HG02759 (cell line): ENCODE measurements around the gene LPIN3.
A peak's percentile ranks its signal among the peaks of the same experiment; 100 is the strongest.

ENCODE experiments used
- ATAC-seq: cut with Tn5 transposase; IDR thresholded peaks from one replicate; pipeline ENCODE4 v1.9.1; 2021; ENCODE audit warnings: mild to moderate bottlenecking, moderate library complexity; ENCODE audit not compliant: unreplicated experiment

LPIN3 gene

DNA sequence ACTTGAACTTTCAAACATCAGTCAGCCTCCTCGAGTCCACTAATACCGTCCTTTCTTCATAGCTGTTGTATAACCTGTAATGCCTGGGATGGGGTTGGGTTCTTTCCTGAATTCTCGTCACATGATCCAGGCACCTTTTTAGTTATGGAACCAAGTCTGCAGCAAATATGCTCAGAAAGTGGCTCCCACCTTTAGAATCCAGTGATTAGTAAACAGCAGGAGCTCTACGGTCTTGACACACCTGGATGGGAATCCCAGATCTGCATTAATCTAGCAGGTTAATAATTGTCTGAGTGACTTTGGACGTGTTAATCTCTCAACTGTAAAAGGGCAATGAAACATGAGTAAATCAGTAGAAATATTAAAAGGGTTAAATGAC lies 22.4 kb upstream of the LPIN3 start:
- no peak for ATAC-seq

DNA sequence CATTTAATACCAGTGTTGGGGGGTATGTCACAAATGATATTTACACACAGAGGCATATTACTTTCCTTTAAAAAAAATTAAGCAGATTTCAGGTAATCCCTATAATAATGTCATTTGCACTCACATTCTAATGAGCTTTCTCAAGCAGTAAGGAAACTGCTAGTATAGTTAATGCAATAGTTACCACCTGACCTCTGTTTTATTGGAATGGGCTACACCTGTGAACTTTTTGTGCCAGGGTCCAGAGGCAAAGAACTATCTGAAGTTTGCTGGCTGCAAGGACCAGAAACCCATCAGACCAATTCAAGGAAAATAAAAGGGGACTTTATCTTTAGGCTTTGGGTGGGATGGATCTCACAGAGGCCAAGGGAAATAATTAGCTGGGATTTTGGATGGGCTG lies 20.2 kb upstream of the LPIN3 start:
- ATAC-seq: no peak

DNA sequence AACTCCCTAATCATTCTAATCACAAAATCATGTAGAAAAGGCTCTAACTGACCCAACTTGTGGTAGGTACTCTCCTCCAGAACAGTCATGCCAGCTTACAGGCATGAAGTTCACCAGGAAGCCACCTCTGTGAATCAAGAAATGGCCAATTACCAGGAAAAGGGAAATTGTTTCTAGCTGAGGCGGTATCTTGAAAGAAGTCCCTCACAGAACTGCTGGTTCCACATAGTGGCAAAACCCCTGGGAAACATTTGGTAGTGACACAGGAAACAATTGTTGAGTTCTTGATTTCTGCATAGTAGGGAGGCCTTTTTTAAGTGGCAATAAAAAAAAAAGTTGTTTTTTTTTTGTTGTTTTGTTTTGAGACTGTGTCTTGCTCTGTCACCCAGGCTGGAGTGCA lies 19.6 kb upstream of the LPIN3 start:
- no peak for ATAC-seq

DNA sequence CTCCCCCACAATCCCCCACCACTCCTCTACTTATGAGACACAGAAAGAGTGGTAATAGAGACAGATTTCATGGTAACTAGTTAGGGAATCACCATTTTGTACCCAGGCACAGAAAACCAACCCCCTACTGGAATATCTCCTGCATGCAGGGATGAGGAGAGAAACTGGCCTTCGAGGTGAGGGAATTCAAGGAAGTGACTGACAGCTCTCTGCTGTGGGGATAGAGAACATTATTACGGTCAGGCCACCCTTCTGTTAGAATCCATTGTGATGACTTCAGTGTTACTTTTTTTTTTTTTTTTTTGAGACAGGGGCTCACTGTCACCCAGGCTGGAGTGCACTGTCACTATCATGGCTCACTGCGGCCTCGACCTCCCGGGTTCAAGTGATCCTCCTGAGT lies 13.4 kb upstream of the LPIN3 start:
- ATAC-seq: no peak

DNA sequence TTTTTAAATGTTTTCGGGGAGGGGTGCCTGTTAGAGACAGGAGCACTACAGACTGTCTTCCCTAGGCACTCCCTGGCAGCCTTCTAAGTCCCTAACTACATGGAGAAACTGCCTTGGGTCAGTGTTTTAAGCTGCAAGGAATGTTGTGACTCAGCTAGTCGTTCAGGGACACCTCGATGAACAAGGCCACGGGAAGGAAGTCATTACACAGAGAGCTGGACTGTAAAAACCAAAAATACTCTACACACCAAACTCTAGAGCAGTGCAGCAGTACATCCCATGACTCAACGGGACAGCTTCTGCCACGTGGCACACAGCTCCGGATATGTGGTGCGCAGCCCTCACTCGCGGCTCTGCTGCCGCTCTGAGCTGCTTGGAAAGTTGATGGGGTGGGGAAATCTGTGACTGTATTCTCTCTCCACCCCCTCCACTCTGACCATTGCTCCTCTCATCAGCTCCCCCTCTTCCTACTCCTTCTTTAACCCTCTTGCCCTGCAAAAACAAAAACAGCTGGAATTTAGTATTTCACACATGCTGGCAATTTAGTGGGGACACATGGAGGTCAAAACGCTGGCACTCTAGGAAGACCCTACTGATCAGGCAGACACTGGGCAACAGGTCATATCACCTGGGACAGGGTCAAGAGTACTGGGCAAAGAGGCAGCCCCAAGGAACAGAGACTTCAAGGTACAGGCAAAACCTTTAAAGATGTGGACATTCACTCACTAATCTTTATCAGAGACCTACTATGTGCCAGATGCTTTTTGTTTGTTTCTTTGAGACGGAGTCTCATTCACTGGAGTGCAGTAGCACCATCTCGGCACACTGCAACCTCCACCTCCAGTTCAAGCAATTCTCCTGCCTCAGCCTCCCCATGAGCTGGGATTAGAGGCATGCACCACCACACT lies 10.9 kb upstream of the LPIN3 start:
- ATAC-seq: peak; percentile 85

DNA sequence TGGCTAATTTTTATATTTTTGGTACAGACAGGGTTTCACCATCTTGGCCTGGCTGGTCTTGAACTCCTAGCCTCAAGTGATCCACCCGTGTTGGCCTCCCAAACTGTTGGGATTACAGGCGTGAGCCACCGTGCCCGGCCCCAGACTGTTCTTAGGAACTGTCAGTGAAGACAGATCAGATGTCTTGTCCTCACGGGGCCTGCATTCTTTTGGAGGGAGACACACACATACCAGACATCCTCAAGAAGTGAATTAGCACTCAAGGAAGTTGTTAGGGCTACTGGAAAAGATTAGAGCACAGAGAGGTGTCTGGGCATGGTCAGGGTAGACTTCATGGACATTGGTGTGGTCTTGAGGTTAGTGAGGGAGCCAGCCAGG lies 10.3 kb upstream of the LPIN3 start:
- no peak for ATAC-seq

DNA sequence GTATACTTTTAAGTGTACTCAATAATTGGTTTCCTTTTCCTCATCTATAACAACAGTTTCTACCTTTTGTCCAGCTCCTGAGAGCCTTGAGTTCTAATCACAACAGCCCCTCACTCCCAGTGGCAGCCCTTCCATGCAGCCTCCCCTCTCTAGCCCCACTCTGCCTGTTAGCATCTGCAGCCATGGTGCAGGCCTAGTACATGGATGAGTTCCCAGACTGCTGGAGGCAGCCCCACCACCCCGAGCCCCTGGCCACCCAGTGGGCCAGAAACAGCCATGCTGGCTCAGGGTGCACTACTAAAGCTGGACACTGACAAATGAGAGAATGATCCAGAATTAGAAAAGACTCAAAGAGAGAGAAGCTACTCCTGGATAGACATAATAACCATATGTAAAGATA lies 9.7 kb upstream of the LPIN3 start:
- no peak for ATAC-seq

DNA sequence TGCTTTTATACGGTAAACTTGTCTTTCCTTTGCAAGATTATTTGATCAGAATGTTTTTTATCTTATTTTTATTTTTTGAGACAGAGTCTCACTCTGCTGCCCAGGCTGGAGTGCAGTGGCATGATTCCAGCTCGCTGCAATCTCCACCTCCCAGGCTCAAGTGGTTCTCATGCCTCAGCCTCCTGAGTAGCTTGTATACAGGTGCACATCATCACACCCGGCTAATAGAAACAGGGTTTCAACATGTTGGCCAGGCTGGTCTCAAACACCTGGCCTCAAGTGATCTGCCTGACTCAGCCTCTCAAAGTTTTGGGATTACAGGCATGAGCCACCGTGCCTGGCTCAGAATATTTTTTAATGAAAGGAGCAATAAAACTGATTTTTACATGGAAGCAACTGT lies 8.9 kb upstream of the LPIN3 start:
- ATAC-seq: no peak

DNA sequence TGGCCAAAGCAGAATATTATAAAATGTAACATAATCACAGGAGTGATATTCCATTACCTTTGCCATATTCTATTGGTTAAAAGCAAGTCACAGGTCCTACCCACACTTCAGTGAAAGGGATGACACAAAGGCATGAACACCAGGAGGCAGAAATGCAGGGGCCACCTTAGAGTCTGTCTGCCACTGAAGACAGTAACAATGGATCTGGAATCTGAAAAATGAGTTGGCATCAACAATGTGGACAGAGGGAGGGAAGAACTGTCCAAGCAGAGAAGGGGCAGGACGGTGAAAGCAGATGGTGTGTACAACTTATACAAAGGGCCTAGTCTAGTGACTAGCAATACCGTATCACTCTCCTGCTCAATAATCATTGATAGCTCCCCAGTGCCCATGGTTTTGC lies 6.6 kb upstream of the LPIN3 start:
- ATAC-seq: no peak

DNA sequence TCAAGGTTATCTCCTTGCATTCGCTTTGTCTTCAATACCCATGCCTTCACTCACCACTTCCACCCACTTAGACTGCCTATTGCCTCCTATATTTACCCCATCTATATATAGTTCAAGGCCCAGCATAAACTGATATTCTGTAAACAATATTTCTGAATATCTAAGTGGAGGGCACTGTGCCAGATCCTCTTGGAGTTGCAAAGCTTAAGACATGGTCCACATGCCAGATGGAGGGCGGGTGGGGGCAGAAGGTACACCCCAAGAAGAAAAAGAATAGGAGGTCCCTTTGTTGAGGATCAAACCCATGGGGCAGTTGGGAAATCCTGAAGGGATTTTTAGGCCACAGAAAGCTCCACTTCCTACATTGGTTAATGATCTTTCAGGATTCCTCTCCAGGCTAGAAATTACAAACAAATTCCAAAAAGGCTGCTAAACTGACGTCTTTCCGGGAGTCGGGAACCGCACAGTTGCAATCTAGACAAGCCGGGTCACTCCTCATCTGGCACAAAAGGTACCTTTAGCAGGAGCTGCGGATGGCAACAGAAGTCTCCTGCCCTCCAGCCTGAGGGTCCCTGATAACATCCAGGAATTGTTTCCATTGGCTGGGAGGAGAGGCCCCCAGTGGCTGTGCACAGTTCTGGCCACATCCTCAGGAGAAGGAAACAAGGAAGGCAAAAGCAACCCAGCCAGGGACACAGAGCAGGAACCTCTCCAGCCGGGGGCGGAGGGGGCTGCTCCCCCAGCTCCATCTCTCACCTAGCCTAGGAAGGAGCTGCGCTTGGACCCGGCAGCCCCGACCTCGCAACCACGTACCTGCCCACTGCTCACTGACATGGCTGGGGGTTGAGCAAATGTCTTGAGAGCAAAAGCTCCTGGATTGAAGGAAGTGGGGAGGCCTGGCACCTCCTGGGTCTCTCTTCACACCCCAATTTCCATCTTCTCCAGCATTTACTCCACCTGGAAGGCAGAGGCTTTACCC lies 5.9 kb upstream of the LPIN3 start:
- no peak for ATAC-seq

DNA sequence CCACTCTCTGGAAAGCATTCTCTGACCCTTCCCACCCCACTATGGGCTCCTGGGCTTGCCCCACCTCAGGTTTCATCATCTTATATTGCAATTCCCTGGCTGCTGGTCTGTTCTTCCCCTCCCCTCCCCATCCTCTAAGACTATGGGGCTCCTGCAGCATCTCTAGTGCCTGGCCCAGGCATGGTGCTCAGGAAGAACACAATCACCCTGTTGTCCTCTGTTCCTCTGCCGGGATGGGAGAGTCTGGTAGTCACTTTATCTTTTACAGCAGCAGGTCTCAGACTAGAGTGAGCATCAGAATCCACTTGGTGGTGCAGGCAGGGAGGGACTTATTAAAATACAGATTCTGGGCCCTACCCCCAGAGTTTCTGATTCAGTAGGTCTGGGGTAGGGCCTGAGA lies 5.0 kb upstream of the LPIN3 start:
- ATAC-seq: no peak

DNA sequence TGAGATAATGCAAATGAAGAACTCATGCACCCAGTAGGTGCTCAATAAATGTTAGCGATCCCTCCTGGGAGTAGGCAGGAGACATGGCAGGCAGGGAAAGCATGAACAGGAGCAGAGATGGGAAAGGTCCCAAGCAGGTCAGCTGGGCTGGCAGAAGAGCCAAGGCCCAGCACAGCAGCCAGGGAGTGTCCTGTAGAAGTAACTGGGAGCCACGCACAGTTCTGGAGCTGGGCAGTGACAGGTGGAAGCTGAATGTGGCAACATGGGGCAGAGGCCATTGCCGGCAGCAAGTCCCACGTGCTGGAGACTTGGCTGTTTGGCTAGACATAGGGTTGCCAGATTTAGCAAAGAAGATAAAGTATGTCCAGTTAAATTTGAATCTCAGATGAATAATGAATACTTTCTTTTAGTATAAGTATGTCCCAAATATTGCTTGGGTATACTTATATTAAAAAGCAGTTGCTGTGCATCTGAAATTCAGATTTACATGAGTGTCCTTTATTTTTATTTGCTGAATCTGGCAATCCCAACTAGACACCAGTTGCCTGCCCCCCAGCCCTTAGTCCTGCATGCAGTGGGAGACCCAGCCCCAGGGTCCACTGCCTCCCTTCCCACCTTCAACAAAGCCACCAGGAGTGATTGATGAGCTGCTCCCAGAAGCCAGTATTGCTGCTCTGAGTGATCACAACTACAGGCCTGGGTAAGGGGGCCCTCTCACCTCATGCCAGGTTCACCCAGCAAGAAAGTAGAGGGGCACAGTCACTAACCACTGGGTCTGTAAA lies 3.7 kb upstream of the LPIN3 start:
- ATAC-seq: no peak

DNA sequence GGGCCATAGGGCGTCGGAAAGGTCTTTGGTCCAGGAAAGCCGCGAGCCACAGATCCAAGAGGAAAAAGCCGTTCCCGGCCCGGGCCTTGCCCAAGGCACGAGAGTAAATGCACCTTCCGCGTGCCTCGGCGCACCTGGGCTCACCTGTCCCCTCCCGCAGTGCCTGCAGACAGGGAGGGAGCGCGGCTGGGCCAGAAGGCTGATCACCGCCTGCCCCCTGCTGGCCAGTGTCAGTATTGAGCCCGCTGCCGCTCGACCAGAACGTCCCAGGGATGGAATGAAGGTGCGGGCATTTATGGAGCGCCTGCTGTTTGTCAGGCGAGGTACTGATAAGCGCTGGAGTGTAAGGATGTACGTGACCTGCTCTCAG lies 679 bp upstream of the LPIN3 start:
- peak; percentile 76 for ATAC-seq

DNA sequence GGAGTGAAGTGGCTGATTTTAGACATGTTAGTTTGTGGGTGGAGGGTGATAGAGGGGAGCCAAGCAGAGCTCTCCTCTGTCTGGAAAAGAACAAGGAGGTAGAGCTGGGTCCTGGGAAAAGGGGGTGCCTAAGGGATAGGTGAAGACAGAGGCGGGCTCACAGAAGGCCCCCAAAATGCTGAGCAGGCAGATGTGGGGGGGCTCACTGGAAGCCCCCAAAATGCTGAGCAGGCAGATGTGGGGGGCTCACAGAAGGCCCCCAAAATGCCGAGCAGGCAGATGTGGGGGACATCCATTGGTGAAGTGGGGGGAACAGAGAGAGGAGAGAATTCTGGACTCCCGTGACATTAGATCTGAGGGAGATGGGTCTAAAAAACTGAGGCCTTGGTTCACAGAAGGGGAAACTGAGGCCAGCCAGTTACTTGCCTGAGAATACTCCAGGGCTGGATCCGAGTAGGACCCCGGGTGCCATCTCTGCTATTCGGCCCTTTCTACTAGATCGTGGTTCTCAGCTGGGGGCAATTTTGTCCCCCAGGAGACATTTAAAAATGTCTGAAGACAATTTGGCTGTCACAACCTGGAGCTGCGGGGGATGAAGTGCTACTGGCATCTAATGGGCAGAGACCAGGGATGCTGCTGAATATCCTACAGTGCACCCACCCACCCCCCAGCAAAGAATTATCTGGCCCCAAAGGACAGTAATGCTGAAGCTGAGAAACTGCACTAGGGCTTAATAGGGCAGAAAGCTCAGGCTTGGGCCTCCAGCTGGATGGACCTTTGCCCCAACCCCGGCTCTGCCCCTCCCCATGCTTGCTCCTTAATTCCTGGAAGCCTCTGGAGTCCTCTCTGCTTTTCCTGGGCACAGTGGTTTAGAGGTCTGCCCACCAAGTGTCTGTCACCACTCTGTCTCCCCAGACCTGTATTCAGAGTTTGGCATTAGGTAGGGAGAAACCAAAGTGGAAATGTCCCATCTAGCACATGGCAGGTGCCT lies 2.1 kb downstream of the LPIN3 start:
- ATAC-seq: no peak

DNA sequence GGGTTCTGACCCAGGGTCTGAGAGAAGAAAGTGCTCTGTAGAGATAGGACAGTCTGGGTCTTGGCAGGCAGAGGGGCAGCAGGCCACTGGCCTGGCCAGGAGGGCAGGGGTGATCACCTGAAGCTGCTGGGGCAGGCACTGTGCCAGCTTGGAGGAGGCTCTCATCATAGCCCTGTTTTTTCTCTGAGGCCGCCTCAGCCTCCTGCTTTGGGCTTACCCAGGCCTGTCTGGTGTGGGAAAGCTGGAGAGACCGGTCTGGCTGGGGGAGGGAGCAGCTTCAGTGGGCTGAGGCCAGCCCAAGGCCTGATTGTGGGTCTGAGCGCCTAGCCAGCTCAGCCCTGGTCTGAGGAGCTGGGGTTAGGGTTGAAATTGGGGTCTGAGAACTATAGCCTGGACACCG lies 3.9 kb downstream of the LPIN3 start:
- no peak for ATAC-seq

DNA sequence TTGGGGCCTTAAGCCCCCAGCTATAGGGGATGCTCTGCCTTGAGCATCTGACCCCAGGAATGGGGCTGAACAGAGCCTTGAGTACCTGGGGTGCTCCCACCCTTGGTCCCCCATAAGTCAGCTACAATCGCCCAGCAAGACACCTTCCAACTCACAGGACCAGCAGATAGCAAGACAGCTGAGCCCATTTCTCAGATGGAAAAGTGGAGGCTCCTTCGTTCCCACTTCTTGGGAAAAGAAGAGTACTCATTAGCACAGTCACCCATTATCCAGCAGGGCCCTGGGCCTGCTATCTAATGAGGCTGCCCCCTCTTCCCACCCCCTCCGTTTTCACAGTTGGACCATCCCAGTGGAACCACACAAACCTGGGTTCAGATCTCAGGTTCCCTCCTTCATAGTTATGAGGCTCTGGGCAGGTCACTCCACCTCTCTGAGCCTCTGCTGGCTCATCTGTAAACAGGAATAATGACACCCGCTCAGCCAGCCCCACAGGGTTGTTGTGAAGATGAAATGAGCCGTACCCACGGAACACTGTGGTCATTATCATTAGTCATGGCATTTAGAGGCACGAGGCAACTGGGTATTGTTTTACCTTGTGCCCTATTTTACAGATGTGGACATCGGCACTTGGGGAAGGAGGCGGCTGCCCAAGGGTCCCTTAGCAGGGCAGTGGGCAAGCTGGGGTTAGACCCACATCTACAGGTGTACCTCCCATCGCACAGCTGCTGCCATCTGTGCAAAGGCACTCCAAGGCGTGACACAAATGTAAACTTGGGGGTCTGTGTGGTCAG lies 4.5 kb downstream of the LPIN3 start:
- ATAC-seq: no peak

DNA sequence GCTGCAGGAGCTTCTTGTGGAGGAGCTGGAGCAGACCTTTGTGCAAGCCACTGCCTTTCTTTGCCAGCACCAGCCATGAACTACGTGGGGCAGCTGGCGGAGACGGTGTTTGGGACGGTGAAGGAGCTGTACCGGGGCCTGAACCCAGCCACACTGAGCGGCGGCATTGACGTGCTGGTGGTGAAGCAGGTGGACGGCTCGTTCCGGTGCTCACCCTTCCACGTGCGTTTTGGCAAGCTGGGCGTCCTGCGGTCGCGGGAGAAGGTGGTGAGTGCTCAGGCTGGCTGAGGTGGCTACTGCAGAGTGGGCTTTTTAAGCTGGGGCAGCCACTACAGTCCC lies 5.1 kb downstream of the LPIN3 start:
- no peak for ATAC-seq

DNA sequence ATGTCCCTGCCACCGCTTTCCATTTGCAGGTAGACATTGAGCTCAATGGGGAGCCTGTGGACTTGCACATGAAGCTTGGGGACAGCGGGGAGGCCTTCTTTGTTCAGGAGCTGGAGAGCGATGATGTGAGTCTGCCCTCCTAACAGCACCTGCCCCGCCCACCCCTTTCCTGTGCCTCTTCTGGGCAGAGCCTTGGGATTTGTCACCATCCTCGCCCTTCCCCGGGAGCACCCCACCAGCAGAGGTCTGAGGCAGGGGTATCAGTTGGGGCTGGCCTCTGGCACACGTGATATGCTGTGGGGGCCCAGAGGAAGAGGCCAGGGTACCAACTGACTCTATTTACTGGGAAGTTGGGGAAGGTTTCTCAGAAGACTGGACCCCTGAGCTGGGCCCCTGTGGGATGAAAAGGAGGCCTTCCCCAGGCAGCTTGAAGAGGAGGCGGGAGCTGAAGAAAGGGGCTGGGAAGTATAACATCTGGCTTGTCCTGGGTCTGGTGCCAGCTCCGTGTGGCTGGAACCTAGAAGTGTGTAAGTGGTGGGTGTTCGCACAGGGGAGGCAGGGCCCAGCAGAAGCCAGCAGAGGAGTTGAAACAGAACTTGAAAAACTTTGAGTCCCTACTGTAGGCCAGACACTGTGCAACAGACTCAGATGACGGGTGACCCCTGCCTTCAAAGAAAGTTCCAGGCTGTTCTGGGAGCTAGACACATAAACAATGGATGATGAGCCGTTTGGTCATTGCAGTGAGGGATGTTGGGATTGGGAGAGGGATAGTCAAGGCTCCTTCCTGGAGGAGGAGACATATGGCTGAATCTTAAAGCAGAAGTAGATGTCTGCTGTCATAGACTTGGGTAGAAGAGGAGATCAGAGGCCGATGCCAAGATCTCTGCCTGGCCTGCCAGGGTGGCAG lies 7.2 kb downstream of the LPIN3 start:
- ATAC-seq: no peak
